Fibroblast of skin of left biceps (primary cell): ENCODE data around the gene BSG.
A peak's percentile ranks its signal among the peaks of the same experiment; 100 is the strongest.
"Not testable (repeated sequence)": the region's sequence is repeated elsewhere in the genome, so short reads cannot be mapped to it uniquely, and the experiment has no call there.

Experiments
- DNase-seq, 2 experiments: peaks; one replicate each; pipeline ENCODE4 v3.0.0-alpha.2; 2013; ENCODE audit warnings: low read depth in 2 of 2

BSG gene

GRCh38 chr19:620166-620862 is 47.9 kb downstream of the BSG start:
- no peak for DNase-seq

DNA sequence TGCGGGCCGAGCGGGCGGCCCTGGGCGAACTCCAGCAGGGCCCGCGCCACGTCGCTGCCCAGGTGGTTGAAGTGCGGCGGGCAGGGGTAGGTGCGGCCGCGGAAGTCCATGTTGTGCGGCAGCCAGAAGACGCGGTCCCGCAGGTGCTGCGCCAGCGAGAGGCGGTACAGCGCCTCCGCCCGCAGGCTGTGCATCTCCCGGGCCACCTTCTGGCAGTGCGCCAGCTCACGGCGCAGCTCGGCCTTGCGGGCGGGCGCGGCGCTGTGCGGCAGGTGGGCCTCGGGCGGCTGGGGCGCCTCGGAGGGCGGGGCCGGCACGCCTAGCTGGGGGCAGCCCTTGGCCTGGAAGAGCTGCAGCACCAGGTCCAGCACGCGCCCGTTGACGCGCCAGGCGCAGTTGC is 48.8 kb downstream of the BSG start:
- DNase-seq, result not testable (repeated sequence)

GRCh38 chr19:621819-622218 is 49.4 kb downstream of the BSG start:
- no peak for DNase-seq

DNA sequence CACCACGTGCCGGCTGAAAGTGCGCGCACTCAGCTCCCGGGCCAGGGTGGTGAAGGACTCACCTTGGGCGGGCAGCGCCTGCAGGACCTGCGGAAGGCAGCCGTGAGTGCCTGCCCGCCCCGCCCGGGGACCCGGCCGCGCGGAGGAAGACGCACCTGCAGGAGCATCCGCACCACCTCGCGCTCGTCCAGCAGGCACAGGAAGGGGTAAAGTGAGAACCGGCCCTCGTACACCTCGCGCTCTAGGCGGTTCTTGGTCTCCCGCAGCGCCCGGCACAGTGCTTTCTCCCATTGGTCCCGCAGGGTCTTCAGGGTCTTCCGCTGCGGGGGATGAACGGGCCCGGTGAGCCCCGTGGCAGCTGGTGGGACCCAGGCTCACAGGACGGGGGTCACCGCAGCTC is 50.3 kb downstream of the BSG start:
- DNase-seq, result no peak

DNA sequence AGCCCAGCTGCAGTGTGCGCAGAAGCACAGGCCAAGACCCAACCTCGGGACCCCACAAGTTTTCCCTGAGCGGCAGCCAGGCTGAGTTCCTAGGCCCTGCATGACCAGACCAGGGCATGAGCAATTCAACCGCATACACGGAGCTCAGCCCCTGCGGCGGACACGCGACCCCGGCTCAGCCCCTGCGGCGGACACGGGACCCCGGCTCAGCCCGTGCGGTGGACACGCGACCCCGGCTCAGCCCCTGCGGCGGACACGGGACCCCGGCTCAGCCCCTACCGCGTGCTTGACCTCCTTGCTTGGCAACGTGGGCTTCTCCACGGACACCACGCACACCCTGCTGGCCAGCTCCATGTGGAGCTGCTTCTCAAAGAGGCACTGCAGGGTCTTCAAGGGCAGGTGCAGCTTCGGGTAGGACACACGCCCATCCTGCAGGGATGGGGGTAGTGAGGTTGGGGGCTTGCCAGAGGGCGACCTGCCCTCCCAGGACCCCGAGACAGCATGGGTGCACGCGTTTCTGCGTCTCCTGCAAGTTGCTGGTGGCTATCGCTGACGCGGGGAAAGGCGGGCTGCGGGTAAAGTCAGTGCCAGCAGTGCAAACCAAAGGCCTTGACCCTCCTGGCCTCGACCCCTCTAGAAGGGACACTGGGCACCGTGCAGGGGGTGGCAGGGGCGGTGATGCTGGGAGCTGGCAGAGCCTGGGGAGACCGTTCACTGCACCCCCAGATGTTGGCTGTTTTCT is 51.0 kb downstream of the BSG start:
- DNase-seq, result no peak

- peak; percentile 34 to 35 for DNase-seq
Measured at GRCh38 chr19:623974-624373, 51.6 kb downstream of the BSG start.

DNA sequence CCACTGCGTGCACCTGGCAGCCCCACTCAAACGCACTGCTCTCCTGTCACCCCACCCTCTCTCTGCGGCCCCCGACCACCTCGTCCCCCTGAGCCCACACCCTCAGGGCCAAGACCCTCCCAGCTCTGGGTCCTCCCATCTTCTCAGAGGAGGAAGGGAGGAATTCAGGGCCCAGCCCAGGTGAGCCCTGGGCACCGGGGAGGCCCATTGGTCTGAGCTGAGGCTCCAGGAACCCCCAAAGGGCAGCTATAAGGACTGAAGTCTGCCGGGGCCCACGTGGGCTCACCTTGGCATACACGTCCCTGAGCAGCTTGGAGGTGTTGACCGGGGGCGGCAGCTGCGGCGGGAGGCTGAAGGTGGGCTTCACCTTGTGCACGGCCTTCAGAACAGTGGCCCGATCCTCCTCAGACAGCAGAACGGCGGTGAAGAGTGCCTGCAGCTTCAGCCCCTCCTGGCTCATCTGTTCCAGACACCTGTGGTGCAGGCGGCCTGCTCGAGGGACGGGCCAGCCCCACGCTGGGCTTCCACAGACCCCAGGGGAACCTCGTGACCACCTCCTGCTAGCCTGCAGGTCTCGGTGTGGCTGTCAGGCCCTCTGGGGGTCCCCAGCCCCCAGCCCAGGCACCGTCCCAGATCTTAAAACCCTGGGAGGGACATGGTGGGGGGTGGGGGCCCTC is 52.2 kb downstream of the BSG start:
- DNase-seq, result no peak

DNA sequence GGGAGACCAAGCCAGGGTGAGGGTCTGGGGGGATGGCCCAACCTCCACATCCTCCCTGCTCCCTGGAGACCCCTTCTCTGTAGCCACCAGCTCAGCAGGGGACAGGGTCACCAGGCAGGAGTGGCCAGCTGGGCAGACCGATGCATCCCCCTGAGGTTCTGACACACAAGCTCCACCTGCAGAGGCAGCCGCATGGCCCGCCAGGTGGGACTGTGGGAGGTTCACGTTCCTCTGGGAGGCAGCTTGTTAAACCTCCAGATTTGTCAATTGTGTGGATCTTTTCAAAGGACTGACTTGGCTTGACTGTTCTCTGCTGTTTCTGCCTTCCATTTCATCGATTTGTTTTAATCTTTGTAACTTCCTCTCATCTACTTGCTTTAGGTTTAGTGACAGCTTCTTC is 52.9 kb downstream of the BSG start:
- no peak for DNase-seq

- not testable (repeated sequence) for DNase-seq
Measured at GRCh38 chr19:626566-626965, 54.2 kb downstream of the BSG start.

DNA sequence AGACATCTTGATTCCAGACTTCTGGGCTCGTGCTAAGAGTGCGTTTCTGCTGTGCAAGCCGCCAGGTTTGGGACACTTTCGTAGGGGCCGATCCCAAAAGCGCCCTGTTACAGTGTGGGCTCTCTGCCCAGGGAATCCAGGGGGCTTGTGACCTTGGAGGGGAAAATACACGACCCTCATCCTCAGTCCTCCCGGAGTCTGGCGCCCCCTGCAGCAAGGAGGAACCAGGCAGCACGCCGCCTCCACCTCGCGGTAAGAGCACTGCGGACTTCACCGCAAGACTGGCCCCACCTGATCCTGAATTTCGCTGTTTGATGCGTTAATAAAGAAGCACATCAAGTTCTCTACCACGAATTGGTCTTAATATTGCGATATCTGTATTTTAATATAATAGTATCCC is 55.8 kb downstream of the BSG start:
- no peak for DNase-seq

DNA sequence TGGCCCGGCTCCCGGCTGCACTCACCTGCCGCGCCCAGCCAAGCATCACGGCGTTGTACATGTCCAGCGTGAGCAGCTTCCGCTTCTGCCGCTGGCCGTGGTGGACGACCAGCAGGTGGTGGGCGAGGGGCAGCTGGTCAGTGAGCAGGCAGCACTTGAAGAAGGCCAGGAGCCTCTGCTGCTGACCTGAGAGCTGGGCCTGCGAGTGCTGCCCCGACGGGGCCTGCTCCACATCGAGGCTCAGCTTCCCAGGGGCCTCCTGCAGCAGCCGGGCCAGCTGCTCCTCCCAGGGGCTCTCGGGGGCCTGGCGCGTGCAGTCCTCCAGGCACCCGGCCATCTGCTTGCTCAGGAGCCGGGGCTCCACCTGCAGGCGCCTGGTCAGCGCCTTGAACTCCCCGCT is 57.1 kb downstream of the BSG start:
- DNase-seq, result not testable (repeated sequence)

DNA sequence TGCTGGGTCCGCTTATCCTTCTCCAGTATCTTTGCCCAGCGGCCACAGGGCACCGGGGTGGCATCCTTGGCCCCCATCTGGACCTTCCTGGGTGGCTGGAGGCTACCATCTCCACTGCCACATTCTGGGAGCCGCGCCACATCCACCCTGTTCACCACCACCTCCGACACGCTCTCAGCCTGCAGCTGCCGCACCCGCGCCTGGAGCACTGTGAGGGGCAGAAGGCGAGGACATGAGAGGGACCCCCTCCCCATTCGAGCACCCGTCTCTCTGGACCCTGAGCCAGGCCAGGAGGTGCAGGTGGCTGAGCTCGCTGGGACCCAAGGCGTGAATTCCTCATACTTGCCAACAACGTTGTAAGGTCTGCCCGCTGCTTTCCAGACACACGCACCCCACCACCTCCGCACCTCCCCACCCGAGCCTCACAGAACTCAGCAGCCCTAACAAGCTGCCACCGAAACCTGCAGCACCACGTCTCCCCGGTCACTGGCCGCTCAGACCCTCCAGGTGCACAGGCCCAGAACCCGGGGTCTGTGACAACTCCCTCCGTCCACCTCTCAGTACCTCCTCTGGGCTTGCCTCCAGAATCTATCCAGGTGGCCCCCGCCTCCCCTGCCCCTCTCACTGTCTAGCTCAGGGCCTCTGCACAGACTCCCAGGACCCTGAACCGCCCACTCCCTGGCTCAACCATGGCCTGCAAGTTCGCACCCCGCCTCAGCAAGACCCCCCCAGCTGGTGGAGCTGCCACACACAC is 57.7 kb downstream of the BSG start:
- DNase-seq, result no peak

- DNase-seq, result no peak
Measured at GRCh38 chr19:632579-633067, 60.2 kb downstream of the BSG start.
